Keratinocyte (primary cell): ENCODE data around the gene TNNT2. TPM values are rescaled to one million over a fixed set of nuclear protein-coding genes. Genes with fewer than 3 reads are reported as not detected.

Experiments
- DNase-seq: peaks from one replicate; pipeline ENCODE4 v3.0.0-alpha.2; 2011; ENCODE audit warnings: low read depth, missing footprints, low spot score
- FAIRE-seq: peaks from 2 replicates; lab custom pipeline; 2011; peaks lifted over from hg19 to GRCh38; lab: Jason Lieb, UNC
- H2AFZ ChIP-seq: 2 replicates; pipeline ENCODE4 v1.6.0; 2012; ENCODE audit warnings: low read length, control low read depth, inconsistent platforms; ENCODE audit not compliant: control insufficient read depth
- H3K27ac ChIP-seq: 2 replicates; pipeline ENCODE4 v1.5.1; 2011; ENCODE audit warnings: low read length; ENCODE audit not compliant: control insufficient read depth, insufficient read depth
- H3K27me3 ChIP-seq: 3 replicates; pipeline ENCODE4 v1.6.0; 2011; ENCODE audit warnings: low read length; ENCODE audit not compliant: control insufficient read depth, insufficient read depth; ENCODE audit errors: extremely low read depth
- H3K36me3 ChIP-seq, 2 experiments: 2 replicates in 1 of 2; 3 replicates in 1 of 2; pipeline ENCODE4 v1.5.1; 2011; ENCODE audit warnings: low read length in 2 of 2, mild to moderate bottlenecking in 1 of 2; ENCODE audit not compliant: control insufficient read depth in 2 of 2, insufficient read depth in 2 of 2; ENCODE audit errors: extremely low read depth in 1 of 2
- H3K4me1 ChIP-seq: 3 replicates; pipeline ENCODE4 v1.5.1; 2011; ENCODE audit warnings: low read length; ENCODE audit not compliant: control insufficient read depth, insufficient read depth; ENCODE audit errors: extremely low read depth
- H3K4me2 ChIP-seq: 3 replicates; pipeline ENCODE4 v1.6.0; 2011; ENCODE audit warnings: low read depth, low read length; ENCODE audit not compliant: control insufficient read depth, insufficient read depth; ENCODE audit errors: extremely low read depth
- H3K4me3 ChIP-seq, 3 experiments: fragments of 200-600 bp in 1 of 3; sonication (generic) in 1 of 3; 2 replicates in 2 of 3; 3 replicates in 1 of 3; pipeline ENCODE4 v1.5.1; 2011 to 2016; ENCODE audit warnings: low read length in 3 of 3, mild to moderate bottlenecking in 3 of 3, control low read depth in 2 of 3, inconsistent platforms in 1 of 3, low read depth in 1 of 3, mixed read lengths in 1 of 3, mixed run types in 1 of 3, moderate library complexity in 1 of 3; ENCODE audit not compliant: control insufficient read depth in 2 of 3, insufficient read depth in 2 of 3; ENCODE audit errors: extremely low read depth in 1 of 3
- H3K79me2 ChIP-seq: 2 replicates; pipeline ENCODE4 v1.6.0; 2012; ENCODE audit warnings: low read length; ENCODE audit not compliant: control insufficient read depth, insufficient read depth
- H3K9ac ChIP-seq: 3 replicates; pipeline ENCODE4 v1.6.0; 2011; ENCODE audit warnings: low read length; ENCODE audit not compliant: control insufficient read depth, insufficient read depth; ENCODE audit errors: extremely low read depth
- H3K9me1 ChIP-seq: 3 replicates; pipeline ENCODE4 v1.6.0; 2011; ENCODE audit warnings: low read length; ENCODE audit not compliant: control insufficient read depth, insufficient read depth; ENCODE audit errors: extremely low read depth
- H3K9me3 ChIP-seq: 2 replicates; pipeline ENCODE4 v1.5.1; 2012; ENCODE audit warnings: low read depth, low read length; ENCODE audit not compliant: control insufficient read depth
- H4K20me1 ChIP-seq: 3 replicates; pipeline ENCODE4 v1.6.0; 2011; ENCODE audit warnings: low read length; ENCODE audit not compliant: control insufficient read depth, insufficient read depth; ENCODE audit errors: extremely low read depth
- EZH2 ChIP-seq: IDR thresholded peaks from one replicate; pipeline ENCODE4 v1.6.1; 2012; ENCODE audit warnings: inconsistent platforms, mild to moderate bottlenecking, low read length, moderate library complexity
- dilution Hi-C: fragments of 300-500 bp; cut with MboI; formaldehyde crosslinking; loops from one replicate; pipeline ENCODE4 v1.7.0; 2020; ENCODE audit warnings: low sequenced_read_pairs; ENCODE audit not compliant: extremely low pct_ligation_motif_present
- polyA plus RNA-seq, 5 experiments: library from polyadenylated mRNA; depleted of rRNA in 3 of 5; stranded (reverse) in 3 of 5; stranded (forward) in 1 of 5; unstranded in 1 of 5; fragments of >200 nt; gene quantifications; 1 replicate in 1 of 5; 2 replicates in 3 of 5; 3 replicates in 1 of 5; pipeline versions ENCODE4 v1.2.1 to v1.2.3, GENCODE V29; 2011 to 2012; ENCODE audit warnings: missing spikeins in 2 of 5, low read depth in 1 of 5, low replicate concordance in 1 of 5
- TF ChIP-seq, protein P1 (sequence below), 3 experiments: IDR thresholded peaks in 1 of 3; conservative IDR thresholded peaks in 1 of 3; optimal IDR thresholded peaks in 1 of 3; 2 replicates in 2 of 3; 3 replicates in 1 of 3; pipeline versions ENCODE3 to v1.5.1; 2011; ENCODE audit warnings: low read length in 3 of 3, mild to moderate bottlenecking in 3 of 3, moderate library complexity in 2 of 3, control low read depth in 1 of 3, inconsistent platforms in 1 of 3; ENCODE audit not compliant: insufficient read depth in 2 of 3; ENCODE audit errors: extremely low read depth in 1 of 3

The TNNT2 gene
- polyA plus RNA-seq, 1 donor (not counting 4 experiments of a cell fraction or from before 2014, with no cell fraction given), result 1.4 TPM

DNA sequence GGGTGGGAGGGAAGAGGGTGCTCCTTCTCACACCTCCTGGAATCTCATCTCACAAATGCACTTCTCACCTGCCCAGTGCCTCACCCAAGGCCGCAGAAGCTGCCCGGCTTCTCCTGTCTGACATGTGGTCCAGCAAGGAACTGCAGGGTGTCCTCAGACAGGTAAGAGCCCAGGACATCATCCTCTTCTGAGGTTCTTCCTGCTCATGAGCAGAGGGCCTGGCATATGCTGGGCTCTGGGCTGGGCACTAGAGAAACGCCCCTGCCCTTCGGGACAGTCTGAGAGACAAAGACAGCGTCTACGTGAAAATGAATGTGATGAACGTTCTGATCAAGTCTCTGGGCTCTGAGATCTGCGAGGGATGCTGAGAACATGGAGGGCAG lies 51.8 kb downstream of the TNNT2 start:
- Histone ChIP-seq H3K9ac (no peak overlapping the region), H3K4me2 (no peak overlapping the region), H4K20me1 (no peaks in the 10 kb centered on the region), H3K27ac (no peak overlapping the region), H3K27me3 (no peaks in the 10 kb centered on the region), H3K9me3 (no peaks in the 10 kb centered on the region), H3K36me3 (peaks cover 75 to 86% of the 10 kb centered on the region in 2 experiments), H3K79me2 (no peaks in the 10 kb centered on the region), H3K4me1 (peaks cover 11% of the 10 kb centered on the region), H3K4me3 (no peak overlapping the region), H3K9me1 (peaks cover 4% of the 10 kb centered on the region), H2AFZ (no peak overlapping the region)
- FAIRE-seq, result no peak
- DNase-seq, result no peak
- TF ChIP-seq EZH2, result no peak
- TF ChIP-seq, protein P1, sequence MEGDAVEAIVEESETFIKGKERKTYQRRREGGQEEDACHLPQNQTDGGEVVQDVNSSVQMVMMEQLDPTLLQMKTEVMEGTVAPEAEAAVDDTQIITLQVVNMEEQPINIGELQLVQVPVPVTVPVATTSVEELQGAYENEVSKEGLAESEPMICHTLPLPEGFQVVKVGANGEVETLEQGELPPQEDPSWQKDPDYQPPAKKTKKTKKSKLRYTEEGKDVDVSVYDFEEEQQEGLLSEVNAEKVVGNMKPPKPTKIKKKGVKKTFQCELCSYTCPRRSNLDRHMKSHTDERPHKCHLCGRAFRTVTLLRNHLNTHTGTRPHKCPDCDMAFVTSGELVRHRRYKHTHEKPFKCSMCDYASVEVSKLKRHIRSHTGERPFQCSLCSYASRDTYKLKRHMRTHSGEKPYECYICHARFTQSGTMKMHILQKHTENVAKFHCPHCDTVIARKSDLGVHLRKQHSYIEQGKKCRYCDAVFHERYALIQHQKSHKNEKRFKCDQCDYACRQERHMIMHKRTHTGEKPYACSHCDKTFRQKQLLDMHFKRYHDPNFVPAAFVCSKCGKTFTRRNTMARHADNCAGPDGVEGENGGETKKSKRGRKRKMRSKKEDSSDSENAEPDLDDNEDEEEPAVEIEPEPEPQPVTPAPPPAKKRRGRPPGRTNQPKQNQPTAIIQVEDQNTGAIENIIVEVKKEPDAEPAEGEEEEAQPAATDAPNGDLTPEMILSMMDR (optimal IDR thresholded peaks at IDR 0.05 in 1 of 3, IDR thresholded peaks at IDR 0.05 in 1 of 3, conservative IDR thresholded peaks at IDR 0.05 in 1 of 3; ENCODE audit: extremely low read depth in 1 of 3, insufficient read depth in 2 of 3, low read length in 3 of 3), result no peak
- dilution Hi-C loops, result no loop called here

DNA sequence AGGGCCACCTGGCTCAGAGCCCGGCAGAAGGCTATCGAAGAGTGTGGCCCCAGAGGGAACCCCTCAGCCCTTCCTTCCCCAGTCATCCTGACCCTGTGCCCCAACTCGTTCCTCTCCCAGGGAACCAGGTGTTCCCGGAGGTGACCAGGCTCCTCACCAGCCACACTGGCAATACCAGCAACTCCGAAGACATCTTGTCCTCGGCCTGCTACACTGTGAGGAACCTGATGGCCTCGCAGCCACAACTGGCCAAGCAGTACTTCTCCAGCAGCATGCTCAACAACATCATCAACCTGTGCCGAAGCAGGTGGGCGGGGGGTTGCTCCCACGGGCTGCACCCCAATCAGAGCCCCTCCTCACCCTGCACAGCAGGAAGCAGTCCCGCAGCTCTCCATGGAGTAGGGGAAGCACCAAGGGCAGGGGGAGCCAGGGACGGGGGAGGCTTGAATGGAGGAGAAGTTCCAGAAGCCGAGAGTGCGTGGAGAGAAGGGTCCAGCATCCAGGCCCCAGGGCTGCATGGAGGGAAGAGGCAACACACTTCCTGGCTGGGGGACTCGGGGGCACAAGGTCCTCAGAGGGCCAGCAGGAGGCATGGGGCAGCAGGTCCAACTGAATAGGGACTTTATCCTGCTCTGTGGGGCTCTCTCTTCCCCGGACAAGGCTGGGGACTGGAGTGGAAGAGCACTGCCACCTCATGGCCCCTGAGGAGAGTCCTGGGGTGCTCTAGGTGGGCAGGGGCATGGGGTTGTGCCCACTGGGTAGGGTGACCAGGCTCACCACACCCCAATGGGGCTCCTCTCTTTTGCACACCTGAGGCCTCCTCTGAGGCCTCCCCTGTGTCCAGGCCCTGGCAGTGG lies 52.4 kb downstream of the TNNT2 start:
- H3K9me1 ChIP-seq, result peaks cover 4% of the 10 kb centered on the region
- H3K4me1 ChIP-seq, result peaks cover 11% of the 10 kb centered on the region
- no peak overlapping the region for H3K9ac ChIP-seq
- H4K20me1 ChIP-seq, result no peaks in the 10 kb centered on the region
- DNase-seq (no peak), FAIRE-seq (no peak)
- no peak overlapping the region for H3K4me3 ChIP-seq
- H3K27me3 ChIP-seq, result no peaks in the 10 kb centered on the region
- H3K4me2 ChIP-seq, result no peak overlapping the region
- no peaks in the 10 kb centered on the region for H3K9me3 ChIP-seq
- no peak overlapping the region for H3K27ac ChIP-seq
- dilution Hi-C loops, result no loop called here
- H3K79me2 ChIP-seq, result no peaks in the 10 kb centered on the region
- no peak for TF ChIP-seq EZH2
- TF ChIP-seq, protein P1 (optimal IDR thresholded peaks at IDR 0.05 in 1 of 3, IDR thresholded peaks at IDR 0.05 in 1 of 3, conservative IDR thresholded peaks at IDR 0.05 in 1 of 3; ENCODE audit: extremely low read depth in 1 of 3, insufficient read depth in 2 of 3, low read length in 3 of 3), result no peak
- peaks cover 78 to 92% of the 10 kb centered on the region in 2 experiments for H3K36me3 ChIP-seq
- H2AFZ ChIP-seq, result no peak overlapping the region
